ENCODE measurements around the gene CHST10.
A peak's percentile ranks its signal among the peaks of the same experiment; 100 is the strongest.
"Not testable (repeated sequence)": the region's sequence is repeated elsewhere in the genome, so short reads cannot be mapped to it uniquely, and the experiment has no call there.

Gene CHST10

GRCh38 chr2:100416935-100417710 lies at the start of gene CHST10:
Gene CHST10 (minus strand): TSS chr2:100417668. CDS start chr2:100406675, 10,993 bp downstream.
- peak; percentile 28 to 52 for DNase-seq (ENCODE audit: low read depth in 2 of 2)

GRCh38 chr2:100460904-100461530 lies 43.5 kb upstream of the CHST10 start:
- no peak for DNase-seq (ENCODE audit: low read depth in 2 of 2)

- not testable (repeated sequence) for DNase-seq (ENCODE audit: low read depth in 2 of 2)
These were observed 38.9 kb upstream of the CHST10 start for GRCh38 chr2:100456357-100456756.

- no peak for DNase-seq (ENCODE audit: low read depth in 2 of 2)
These were observed 36.4 kb upstream of the CHST10 start for GRCh38 chr2:100453853-100454252.

- no peak for DNase-seq (ENCODE audit: low read depth in 2 of 2)
These were observed 34.3 kb upstream of the CHST10 start for GRCh38 chr2:100451734-100452133.

- DNase-seq (ENCODE audit: low read depth in 2 of 2) = no peak
These were observed 33.6 kb upstream of the CHST10 start for GRCh38 chr2:100451092-100451491.

GRCh38 chr2:100446696-100447095 lies 29.2 kb upstream of the CHST10 start:
- DNase-seq (ENCODE audit: low read depth in 2 of 2) = no peak

GRCh38 chr2:100437751-100438150 lies 20.3 kb upstream of the CHST10 start:
- DNase-seq (ENCODE audit: low read depth in 2 of 2) = no peak

- no peak for DNase-seq (ENCODE audit: low read depth in 2 of 2)
These were observed 12.3 kb upstream of the CHST10 start for GRCh38 chr2:100429726-100430125.

GRCh38 chr2:100427627-100428258 lies 10.3 kb upstream of the CHST10 start:
- DNase-seq (ENCODE audit: low read depth in 2 of 2) = peak; percentile 14 to 48

- DNase-seq (ENCODE audit: low read depth in 2 of 2) = no peak
These were observed 9.6 kb upstream of the CHST10 start for GRCh38 chr2:100427111-100427510.

- DNase-seq (ENCODE audit: low read depth in 2 of 2) = no peak
These were observed 8.9 kb upstream of the CHST10 start for GRCh38 chr2:100426384-100426720.

- no peak for DNase-seq (ENCODE audit: low read depth in 2 of 2)
These were observed 8.3 kb upstream of the CHST10 start for GRCh38 chr2:100425573-100426383.

GRCh38 chr2:100425107-100425506 lies 7.6 kb upstream of the CHST10 start:
- no peak for DNase-seq (ENCODE audit: low read depth in 2 of 2)

GRCh38 chr2:100424277-100424875 lies 6.9 kb upstream of the CHST10 start:
- no peak for DNase-seq (ENCODE audit: low read depth in 2 of 2)

GRCh38 chr2:100423631-100424030 lies 6.2 kb upstream of the CHST10 start:
- DNase-seq (ENCODE audit: low read depth in 2 of 2) = no peak

GRCh38 chr2:100422320-100423055 lies 5.0 kb upstream of the CHST10 start:
- DNase-seq (ENCODE audit: low read depth in 2 of 2) = no peak

GRCh38 chr2:100419915-100420314 lies 2.4 kb upstream of the CHST10 start:
- DNase-seq (ENCODE audit: low read depth in 2 of 2) = no peak

GRCh38 chr2:100418406-100418962 lies 1.0 kb upstream of the CHST10 start:
- DNase-seq (ENCODE audit: low read depth in 2 of 2) = no peak

GRCh38 chr2:100417711-100418124 lies 250 bp upstream of the CHST10 start:
- no peak for DNase-seq (ENCODE audit: low read depth in 2 of 2)

Data from stimulated activated CD8-positive, alpha-beta memory T cell treated with anti-CD3 and anti-CD28 coated beads, Interleukin-15, amount 100 ng/mL, for 4 hours (primary cell).